Fibroblast of lung (primary cell): Measurements from ENCODE around the gene NTRK2.

Experiments
- CTCF ChIP-seq, 2 donors: IDR thresholded peaks in 1 of 2; conservative IDR thresholded peaks in 1 of 2; 1 replicate in 1 of 2; 2 replicates in 1 of 2; pipeline ENCODE4 v1.5.1; 2011 to 2012; ENCODE audit warnings: low read length in 2 of 2, control low read depth in 1 of 2, inconsistent platforms in 1 of 2, low read depth in 1 of 2, mild to moderate bottlenecking in 1 of 2
- EZH2 ChIP-seq: IDR thresholded peaks from 2 replicates; pipeline ENCODE4 v1.5.1; 2012; ENCODE audit warnings: low read length, control low read depth, mild to moderate bottlenecking; ENCODE audit errors: missing control alignments

GRCh38 chr9:84716217-84716616 lies 46.7 kb downstream of the NTRK2 start:
- TF ChIP-seq CTCF (conservative IDR thresholded peaks at IDR 0.05 in 1 of 2, IDR thresholded peaks at IDR 0.05 in 1 of 2; ENCODE audit: low read depth in 1 of 2, low read length in 2 of 2) (no peak), EZH2 (no peak)
